A673 (cell line): Measurements from ENCODE around the gene SCGB1D1. TPM values are rescaled to one million over a fixed set of nuclear protein-coding genes. Genes with fewer than 3 reads are reported as not detected.

ENCODE experiments used
- BruUV-seq: library from RNA; stranded (reverse); fragments of 400-500 nt; replicated peaks from 2 replicates; lab custom pipeline; 2021; lab: Mats Ljungman, UMichigan
- CTCF ChIA-PET: fragments of 300-600 bp; sonication (Branson Sonifier 250); formaldehyde crosslinking; loops from one replicate; lab custom pipeline; 2022; ENCODE audit warnings: antibody characterized with exemption; lab: Charles Lee
- POLR2A ChIA-PET: fragments of 300-600 bp; sonication (Branson Sonifier 250); formaldehyde crosslinking; loops from one replicate; lab custom pipeline; 2022; ENCODE audit warnings: antibody characterized with exemption; ENCODE audit not compliant: low non-redundant PET; lab: Charles Lee
- DNase-seq: peaks from one replicate; pipeline ENCODE4 v3.0.0-alpha.2; 2015; ENCODE audit warnings: low spot score
- H3K27ac ChIP-seq: fragments of 200-600 bp; sonication (generic); 2 replicates; pipeline ENCODE4 v1.5.1; 2016; ENCODE audit warnings: mixed run types, low read depth, mild to moderate bottlenecking, mixed read lengths, antibody characterized with exemption, low read length; ENCODE audit not compliant: poor library complexity, severe bottlenecking
- H3K27me3 ChIP-seq: fragments of 200-600 bp; sonication (generic); replicated peaks from 2 replicates; pipeline ENCODE4 v1.6.1; 2017; ENCODE audit warnings: mixed run types, low read depth, mild to moderate bottlenecking, mixed read lengths, antibody characterized with exemption, low read length; ENCODE audit not compliant: insufficient read depth, poor library complexity
- H3K36me3 ChIP-seq: fragments of 200-600 bp; sonication (generic); 2 replicates; pipeline ENCODE4 v1.6.1; 2016; ENCODE audit warnings: mixed run types, mild to moderate bottlenecking, mixed read lengths, antibody characterized with exemption, low read length; ENCODE audit not compliant: insufficient read depth, poor library complexity, severe bottlenecking
- H3K4me1 ChIP-seq: fragments of 200-600 bp; sonication (generic); 2 replicates; pipeline ENCODE4 v1.6.1; 2017; ENCODE audit warnings: mixed run types, mild to moderate bottlenecking, mixed read lengths, antibody characterized with exemption, low read length; ENCODE audit not compliant: insufficient read depth, poor library complexity, severe bottlenecking
- H3K4me3 ChIP-seq: fragments of 200-600 bp; sonication (generic); 2 replicates; pipeline ENCODE4 v1.5.1; 2016; ENCODE audit warnings: low read depth, mixed run types, mild to moderate bottlenecking, mixed read lengths, low read length; ENCODE audit not compliant: poor library complexity, severe bottlenecking
- H3K9me3 ChIP-seq: fragments of 200-600 bp; sonication (generic); 2 replicates; pipeline ENCODE4 v1.6.1; 2016; ENCODE audit warnings: mixed run types, low read depth, mild to moderate bottlenecking, mixed read lengths, antibody characterized with exemption, low read length; ENCODE audit not compliant: poor library complexity, severe bottlenecking
- EZH2 ChIP-seq: fragments of 200-600 bp; sonication (generic); IDR thresholded peaks from 2 replicates; pipeline ENCODE4 v1.6.1; 2017; ENCODE audit warnings: borderline replicate concordance, low read depth, mild to moderate bottlenecking, mixed read lengths, antibody characterized with exemption, low read length; ENCODE audit not compliant: poor library complexity, severe bottlenecking
- intact Hi-C: fragments of 100-400 bp; cut with micrococcal nuclease; formaldehyde crosslinking; loops from one replicate; pipeline ENCODE4 v1.10.0; 2022; ENCODE audit not compliant: unreplicated experiment
- total RNA-seq: library from RNA; stranded (reverse); gene quantifications from 2 replicates; pipeline ENCODE4 v1.2.3, GENCODE V29; 2021
- TF ChIP-seq, protein P1 (sequence below): fragments of 300-800, 200-600 bp; sonication (generic); conservative IDR thresholded peaks from 2 replicates; pipeline ENCODE4 v1.5.1; 2017; ENCODE audit warnings: low read depth, mild to moderate bottlenecking, antibody characterized with exemption, low read length, moderate library complexity, mixed read lengths

SCGB1D1 gene
- total RNA-seq, 1 experiment from 2014 or later: not detected

DNA sequence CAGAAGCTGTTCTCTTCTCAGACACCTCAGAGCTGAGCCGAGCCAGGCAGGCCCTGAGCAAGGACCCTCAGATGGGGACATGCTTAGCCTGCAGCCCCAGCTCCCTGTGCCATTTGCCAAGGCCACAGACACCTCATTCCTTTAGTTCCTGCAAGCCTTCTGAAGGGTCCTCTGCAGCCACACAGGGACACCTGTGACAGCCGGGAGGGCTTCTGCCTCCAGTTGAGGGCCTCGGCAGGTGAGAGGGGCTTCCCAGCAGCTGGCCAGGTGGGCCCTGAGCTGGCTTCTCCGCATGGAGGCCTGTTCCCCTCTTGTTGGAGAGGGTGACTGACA, 48.0 kb upstream of the SCGB1D1 start:
- Histone ChIP-seq H3K27ac (no peak overlapping the region), H3K4me1 (no peaks in the 10 kb centered on the region), H3K9me3 (no peaks in the 10 kb centered on the region), H3K36me3 (peaks cover 99% of the 10 kb centered on the region), H3K4me3 (no peak overlapping the region), H3K27me3 (no peaks in the 10 kb centered on the region)
- ChIA-PET POLR2A (interaction anchor here (0.5 kb wide), 1 partner anchor 175 kb away, joined by 3 read pairs; the partner anchor contains the start of gene FTH1), CTCF (no interaction called here)
- no TSS peak for BruUV-seq
- TF ChIP-seq, protein P1, sequence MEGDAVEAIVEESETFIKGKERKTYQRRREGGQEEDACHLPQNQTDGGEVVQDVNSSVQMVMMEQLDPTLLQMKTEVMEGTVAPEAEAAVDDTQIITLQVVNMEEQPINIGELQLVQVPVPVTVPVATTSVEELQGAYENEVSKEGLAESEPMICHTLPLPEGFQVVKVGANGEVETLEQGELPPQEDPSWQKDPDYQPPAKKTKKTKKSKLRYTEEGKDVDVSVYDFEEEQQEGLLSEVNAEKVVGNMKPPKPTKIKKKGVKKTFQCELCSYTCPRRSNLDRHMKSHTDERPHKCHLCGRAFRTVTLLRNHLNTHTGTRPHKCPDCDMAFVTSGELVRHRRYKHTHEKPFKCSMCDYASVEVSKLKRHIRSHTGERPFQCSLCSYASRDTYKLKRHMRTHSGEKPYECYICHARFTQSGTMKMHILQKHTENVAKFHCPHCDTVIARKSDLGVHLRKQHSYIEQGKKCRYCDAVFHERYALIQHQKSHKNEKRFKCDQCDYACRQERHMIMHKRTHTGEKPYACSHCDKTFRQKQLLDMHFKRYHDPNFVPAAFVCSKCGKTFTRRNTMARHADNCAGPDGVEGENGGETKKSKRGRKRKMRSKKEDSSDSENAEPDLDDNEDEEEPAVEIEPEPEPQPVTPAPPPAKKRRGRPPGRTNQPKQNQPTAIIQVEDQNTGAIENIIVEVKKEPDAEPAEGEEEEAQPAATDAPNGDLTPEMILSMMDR: no peak
- TF ChIP-seq EZH2: no peak
- intact Hi-C loops: no loop called here
- DNase-seq: no peak

DNA sequence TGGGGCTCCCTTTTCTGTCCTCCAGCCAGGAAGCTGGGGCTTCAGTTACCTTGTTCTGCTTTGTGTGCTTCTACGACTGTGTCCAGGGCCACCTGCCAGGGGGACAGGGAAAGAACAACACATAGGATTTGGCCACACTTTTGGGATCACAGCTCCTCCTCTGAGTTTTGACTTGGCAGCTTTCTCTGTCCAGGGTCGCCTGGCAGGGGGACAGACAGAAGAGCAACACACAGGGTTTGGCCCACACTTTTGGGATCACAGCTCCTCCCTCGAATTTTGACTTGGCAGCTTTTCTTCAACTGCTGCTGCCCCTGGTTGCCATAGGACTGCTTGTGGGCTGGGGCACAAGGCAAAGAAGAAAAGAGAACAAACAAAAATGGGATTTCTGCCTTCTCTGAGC, 47.1 kb upstream of the SCGB1D1 start:
- BruUV-seq: no TSS peak
- TF ChIP-seq, protein P1: no peak
- no peak for TF ChIP-seq EZH2

DNA sequence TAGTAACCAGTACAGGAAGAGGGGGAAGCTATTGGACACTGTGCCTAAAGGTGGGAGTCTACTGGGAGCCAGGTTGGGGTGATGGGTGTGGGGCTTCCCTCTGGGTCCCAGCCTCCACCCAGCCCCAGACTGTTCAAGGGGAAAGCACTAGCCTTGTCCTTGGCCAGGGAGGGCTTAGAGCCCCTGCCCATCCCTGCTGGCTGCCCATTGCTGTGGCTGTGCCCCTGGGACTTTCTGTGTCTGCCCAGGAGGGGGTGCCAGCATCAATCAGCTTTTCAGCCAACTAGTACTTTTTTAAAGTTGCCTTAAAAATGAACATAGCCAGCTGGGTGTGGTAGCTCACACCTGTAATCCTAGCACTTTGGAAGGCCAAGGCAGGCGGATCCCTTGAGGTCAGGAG, 46.3 kb upstream of the SCGB1D1 start:
- TF ChIP-seq, protein P1: 0 out of 2 replicates have a peak, but pooled peaks have one; percentile 17
- no peak for TF ChIP-seq EZH2
- Histone ChIP-seq H3K9me3 (no peaks in the 10 kb centered on the region), H3K27me3 (no peaks in the 10 kb centered on the region), H3K4me1 (no peaks in the 10 kb centered on the region), H3K36me3 (peaks cover 99% of the 10 kb centered on the region), H3K4me3 (no peak overlapping the region), H3K27ac (no peak overlapping the region)
- CTCF ChIA-PET: interaction anchor here (0.6 kb wide), 1 partner anchor 13 kb away, joined by 6 read pairs; no protein-coding TSS in a partner anchor
- BruUV-seq: TSS peak; percentile 10
- no peak for DNase-seq
- POLR2A ChIA-PET: interaction anchor here (0.6 to 0.7 kb wide), 2 partner anchors 11 to 13 kb away, joined by 9 to 10 read pairs; no protein-coding TSS in a partner anchor
- intact Hi-C loops: no loop called here

More for the DNA sequence above, 47.1 kb upstream of the SCGB1D1 start:
- H3K27ac ChIP-seq: no peak overlapping the region
- no peaks in the 10 kb centered on the region for H3K9me3 ChIP-seq
- no peaks in the 10 kb centered on the region for H3K4me1 ChIP-seq
- peaks cover 99% of the 10 kb centered on the region for H3K36me3 ChIP-seq
- ChIA-PET CTCF (no interaction called here), POLR2A (interaction anchor here (0.6 kb wide), 1 partner anchor 14 kb away, joined by 16 read pairs; no protein-coding TSS in a partner anchor)
- no peaks in the 10 kb centered on the region for H3K27me3 ChIP-seq
- no peak for DNase-seq
- intact Hi-C loops: no loop called here
- no peak overlapping the region for H3K4me3 ChIP-seq
